ENCODE results near the gene SP140.
"Not testable (repeated sequence)": the region's sequence is repeated elsewhere in the genome, so short reads cannot be mapped to it uniquely, and the experiment has no call there.

Gene SP140

GRCh38 chr2:230286048-230286447, 60.5 kb downstream of the SP140 start:
- no peak for DNase-seq (ENCODE audit: low read depth, low spot score)

GRCh38 chr2:230289311-230289710, 63.8 kb downstream of the SP140 start:
- not testable (repeated sequence) for DNase-seq (ENCODE audit: low read depth, low spot score)

GRCh38 chr2:230295192-230295591, 69.7 kb downstream of the SP140 start:
- no peak for DNase-seq (ENCODE audit: low read depth, low spot score)

- DNase-seq (ENCODE audit: low read depth, low spot score): no peak
These were observed 71.4 kb downstream of the SP140 start for GRCh38 chr2:230296917-230297316.

- no peak for DNase-seq (ENCODE audit: low read depth, low spot score)
These were observed 74.1 kb downstream of the SP140 start for GRCh38 chr2:230299618-230300017.

GRCh38 chr2:230305416-230306275, 80.1 kb downstream of the SP140 start:
- no peak for DNase-seq (ENCODE audit: low read depth, low spot score)

- no peak for DNase-seq (ENCODE audit: low read depth, low spot score)
These were observed 80.9 kb downstream of the SP140 start for GRCh38 chr2:230306474-230306873.

- no peak for DNase-seq (ENCODE audit: low read depth, low spot score)
These were observed 81.9 kb downstream of the SP140 start for GRCh38 chr2:230307485-230307884.

GRCh38 chr2:230308402-230309000, 83.0 kb downstream of the SP140 start:
- DNase-seq (ENCODE audit: low read depth, low spot score): no peak

- not testable (repeated sequence) for DNase-seq (ENCODE audit: low read depth, low spot score)
These were observed 85.3 kb downstream of the SP140 start for GRCh38 chr2:230310792-230311191.

GRCh38 chr2:230311634-230312033, 86.1 kb downstream of the SP140 start:
- DNase-seq (ENCODE audit: low read depth, low spot score): not testable (repeated sequence)

GRCh38 chr2:230312638-230313037, 87.1 kb downstream of the SP140 start:
- no peak for DNase-seq (ENCODE audit: low read depth, low spot score)

- no peak for DNase-seq (ENCODE audit: low read depth, low spot score)
These were observed 91.8 kb downstream of the SP140 start for GRCh38 chr2:230317366-230317765.

- no peak for DNase-seq (ENCODE audit: low read depth, low spot score)
These were observed 92.9 kb downstream of the SP140 start for GRCh38 chr2:230318190-230319121.

GRCh38 chr2:230319211-230319862, 93.8 kb downstream of the SP140 start:
- no peak for DNase-seq (ENCODE audit: low read depth, low spot score)

- no peak for DNase-seq (ENCODE audit: low read depth, low spot score)
These were observed 95.5 kb downstream of the SP140 start for GRCh38 chr2:230321031-230321430.

- DNase-seq (ENCODE audit: low read depth, low spot score): no peak
These were observed 97.2 kb downstream of the SP140 start for GRCh38 chr2:230322561-230323384.

- no peak for DNase-seq (ENCODE audit: low read depth, low spot score)
These were observed 98.0 kb downstream of the SP140 start for GRCh38 chr2:230323385-230324106.

- DNase-seq (ENCODE audit: low read depth, low spot score): no peak
These were observed 99.0 kb downstream of the SP140 start for GRCh38 chr2:230324503-230324902.

Data from iPS DF 19.7 (cell line).